Measurements from ENCODE around the gene TBC1D19. TPM values are rescaled to one million over a fixed set of nuclear protein-coding genes. Genes with fewer than 3 reads are reported as not detected.
"Not testable (repeated sequence)": the region's sequence is repeated elsewhere in the genome, so short reads cannot be mapped to it uniquely, and the experiment has no call there.

TBC1D19 gene
- total and polyA plus RNA-seq, 8 donors, result 1.4 to 57.6 (median 5.1) TPM

DNA sequence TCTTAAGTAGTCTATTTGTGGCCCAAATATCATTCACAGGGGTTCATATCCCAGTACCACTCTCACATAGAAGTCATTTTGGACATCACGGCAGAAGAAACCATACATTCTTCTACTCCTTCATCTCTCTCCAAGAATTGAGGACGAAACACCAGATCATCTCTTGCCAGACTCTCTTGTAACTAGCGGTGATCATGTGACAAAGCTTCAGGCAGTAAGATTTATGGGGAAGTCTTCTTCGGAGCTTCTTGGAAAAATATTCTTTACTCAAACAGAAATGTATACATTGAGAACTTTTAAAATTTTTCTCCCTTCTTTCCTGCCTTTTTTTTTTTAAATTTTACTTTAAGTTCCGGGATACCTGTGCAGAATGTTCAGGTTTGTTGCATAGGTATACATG is 4.7 kb upstream of the TBC1D19 start:
- TF ChIP-seq EP300 (IDR thresholded peaks at IDR 0.05) (no peak), POLR2A (IDR thresholded peaks at IDR 0.05) (no peak), POLR2AphosphoS5 (IDR thresholded peaks at IDR 0.05) (no peak)
- TF ChIP-seq, protein P1, sequence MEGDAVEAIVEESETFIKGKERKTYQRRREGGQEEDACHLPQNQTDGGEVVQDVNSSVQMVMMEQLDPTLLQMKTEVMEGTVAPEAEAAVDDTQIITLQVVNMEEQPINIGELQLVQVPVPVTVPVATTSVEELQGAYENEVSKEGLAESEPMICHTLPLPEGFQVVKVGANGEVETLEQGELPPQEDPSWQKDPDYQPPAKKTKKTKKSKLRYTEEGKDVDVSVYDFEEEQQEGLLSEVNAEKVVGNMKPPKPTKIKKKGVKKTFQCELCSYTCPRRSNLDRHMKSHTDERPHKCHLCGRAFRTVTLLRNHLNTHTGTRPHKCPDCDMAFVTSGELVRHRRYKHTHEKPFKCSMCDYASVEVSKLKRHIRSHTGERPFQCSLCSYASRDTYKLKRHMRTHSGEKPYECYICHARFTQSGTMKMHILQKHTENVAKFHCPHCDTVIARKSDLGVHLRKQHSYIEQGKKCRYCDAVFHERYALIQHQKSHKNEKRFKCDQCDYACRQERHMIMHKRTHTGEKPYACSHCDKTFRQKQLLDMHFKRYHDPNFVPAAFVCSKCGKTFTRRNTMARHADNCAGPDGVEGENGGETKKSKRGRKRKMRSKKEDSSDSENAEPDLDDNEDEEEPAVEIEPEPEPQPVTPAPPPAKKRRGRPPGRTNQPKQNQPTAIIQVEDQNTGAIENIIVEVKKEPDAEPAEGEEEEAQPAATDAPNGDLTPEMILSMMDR (IDR thresholded peaks at IDR 0.05), result no peak
- Histone ChIP-seq H3K4me3 (no peak overlapping the region), H3K27me3 (no peaks in the 10 kb centered on the region), H3K9me3 (no peaks in the 10 kb centered on the region), H3K27ac (no peak overlapping the region), H3K4me1 (peaks cover 0 to 8% (median 4%) of the 10 kb centered on the region in 4 donors), H3K36me3 (no peaks in the 10 kb centered on the region)
- WGBS, 5 donors, result 90 to 92% (median 91%) methylated on average over 5 of the region's 5 CpGs
- no peak for DNase-seq
- intact Hi-C loops (cut with DNase I; ENCODE audit: low total_unique reads), result no loop called here

DNA sequence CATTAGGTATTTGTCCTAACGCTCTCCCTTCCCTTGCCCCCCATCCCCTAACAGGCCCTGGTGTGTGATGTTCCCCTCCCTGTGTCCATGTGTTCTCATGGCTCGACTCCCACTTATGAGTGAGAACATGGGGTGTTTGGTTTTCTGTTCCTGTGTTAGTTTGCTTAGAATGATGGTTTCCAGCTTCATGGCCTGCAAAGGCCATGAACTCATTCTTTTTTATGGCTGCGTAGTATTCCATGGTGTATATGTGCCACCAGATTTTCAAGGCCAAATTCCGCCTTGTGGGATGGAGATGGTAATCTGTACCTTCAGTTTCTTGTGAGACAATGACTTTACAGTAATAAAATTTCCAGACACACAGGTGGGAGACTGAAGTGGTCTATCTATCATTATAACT is 2.5 kb upstream of the TBC1D19 start:
- H3K36me3 ChIP-seq; H3K27ac ChIP-seq; DNase-seq; intact Hi-C loops (cut with DNase I; ENCODE audit: low total_unique reads); H3K27me3 ChIP-seq; H3K4me3 ChIP-seq; H3K9me3 ChIP-seq: not testable (repeated sequence)
- WGBS, 5 donors, result 90 to 97% (median 96%) methylated on average over 4 of the region's 4 CpGs
- H3K4me1 ChIP-seq, result peaks cover 0 to 27% (median 17%) of the 10 kb centered on the region in 4 donors

DNA sequence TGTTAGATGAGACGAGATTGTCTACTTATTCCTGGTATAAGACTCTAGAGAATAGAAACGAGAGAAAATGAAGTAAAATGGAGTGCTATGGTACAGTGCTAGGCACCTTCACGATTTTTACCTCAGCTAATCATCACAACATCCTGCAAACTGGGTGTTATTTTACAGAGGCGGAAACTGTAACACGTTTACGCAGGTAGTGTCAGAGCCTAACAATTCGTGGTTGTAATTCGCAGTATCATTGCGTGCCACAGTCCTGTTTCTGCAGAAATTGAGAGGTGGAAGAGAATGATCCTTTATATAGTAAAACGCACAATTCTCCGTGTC is 383 bp upstream of the TBC1D19 start:
- intact Hi-C loops (cut with DNase I; ENCODE audit: low total_unique reads), result no loop called here
- WGBS, 5 donors, result 0 to 2% (median 1%) methylated on average over 11 of the region's 11 CpGs

DNA sequence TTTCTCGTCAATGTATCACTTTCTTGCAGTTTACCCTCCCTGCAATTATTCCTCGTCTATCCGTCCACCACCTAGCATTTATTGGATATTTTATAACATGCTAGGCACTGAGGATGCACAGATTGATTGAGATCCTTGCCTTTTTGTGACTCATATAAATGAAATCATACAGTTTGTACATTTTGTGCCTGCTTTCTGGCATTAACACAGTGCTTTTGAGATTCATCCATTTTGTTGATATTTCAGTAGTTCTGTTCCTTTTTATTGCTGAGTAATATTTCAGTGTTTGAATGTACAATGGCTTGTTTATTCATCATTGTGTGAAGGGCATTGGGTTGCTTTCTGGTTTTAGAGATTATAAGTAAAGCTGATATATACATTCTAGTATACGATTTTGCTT is 841 bp downstream of the TBC1D19 start:
- Histone ChIP-seq H3K4me3 (peak overlapping the region; percentile 57 to 90 (median 74)), H3K27ac (peak overlapping the region in 1 of 5 donors; percentile 82), H3K36me3 (no peaks in the 10 kb centered on the region), H3K9me3 (no peaks in the 10 kb centered on the region), H3K4me1 (peaks cover 0 to 29% (median 19%) of the 10 kb centered on the region in 4 donors), H3K27me3 (no peaks in the 10 kb centered on the region)
- WGBS, 5 donors, result 28 to 39% (median 34%) methylated on average over 4 of the region's 4 CpGs
- TF ChIP-seq POLR2A (IDR thresholded peaks at IDR 0.05) (no peak), POLR2AphosphoS5 (IDR thresholded peaks at IDR 0.05) (no peak), EP300 (IDR thresholded peaks at IDR 0.05) (no peak)
- TF ChIP-seq, protein P1 (IDR thresholded peaks at IDR 0.05), result no peak
- intact Hi-C loops (cut with DNase I; ENCODE audit: low total_unique reads), result no loop called here
- DNase-seq, result no peak

More for the DNA sequence above, 383 bp upstream of the TBC1D19 start:
- no peaks in the 10 kb centered on the region for H3K9me3 ChIP-seq
- peak overlapping the region; percentile 43 to 84 (median 75) for H3K27ac ChIP-seq
- H3K27me3 ChIP-seq, result no peaks in the 10 kb centered on the region
- no peaks in the 10 kb centered on the region for H3K36me3 ChIP-seq
- no peak for DNase-seq
- H3K4me1 ChIP-seq, result peaks cover 0 to 27% (median 17%) of the 10 kb centered on the region in 4 donors
- TF ChIP-seq, protein P1 (IDR thresholded peaks at IDR 0.05), result no peak
- TF ChIP-seq POLR2A (IDR thresholded peaks at IDR 0.05) (no peak), POLR2AphosphoS5 (IDR thresholded peaks at IDR 0.05) (no peak), EP300 (IDR thresholded peaks at IDR 0.05) (no peak)
- peak overlapping the region; percentile 57 to 90 (median 74) for H3K4me3 ChIP-seq

DNA sequence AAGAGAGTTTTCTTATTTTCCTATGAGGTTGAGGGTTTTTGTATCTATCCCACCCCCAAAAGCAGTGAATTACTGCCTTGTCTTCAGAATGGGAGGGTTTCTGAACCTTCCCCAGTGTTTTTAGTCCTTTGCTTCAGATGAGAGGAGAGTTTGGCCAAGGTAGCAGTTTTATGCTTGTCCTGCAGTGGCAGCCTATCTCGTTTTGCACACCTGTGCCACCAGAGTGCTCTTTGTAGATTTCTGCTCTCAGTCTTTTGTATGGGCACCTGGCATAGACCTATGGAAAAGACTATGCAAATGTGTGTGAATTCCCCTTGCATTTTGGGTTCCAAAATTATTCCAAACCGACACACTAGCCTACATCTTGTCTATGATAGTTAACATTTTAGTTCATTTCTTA is 5.8 kb downstream of the TBC1D19 start:
- H3K4me3 ChIP-seq, result no peak overlapping the region
- 28 to 46% (median 37%) methylated on average over 2 of the region's 2 CpGs for WGBS, 5 donors
- H3K27ac ChIP-seq, result no peak overlapping the region
- H3K27me3 ChIP-seq, result no peaks in the 10 kb centered on the region
- TF ChIP-seq EP300 (IDR thresholded peaks at IDR 0.05) (no peak), POLR2A (IDR thresholded peaks at IDR 0.05) (no peak), POLR2AphosphoS5 (IDR thresholded peaks at IDR 0.05) (no peak)
- TF ChIP-seq, protein P1 (IDR thresholded peaks at IDR 0.05), result no peak
- H3K36me3 ChIP-seq, result no peaks in the 10 kb centered on the region
- intact Hi-C loops (cut with DNase I; ENCODE audit: low total_unique reads), result no loop called here
- peaks cover 0 to 23% (median 11%) of the 10 kb centered on the region in 4 donors for H3K4me1 ChIP-seq
- no peak for DNase-seq
- H3K9me3 ChIP-seq, result no peaks in the 10 kb centered on the region

All from stomach (tissue), 9 donors.